ENCODE measurements around the gene ENOPH1.
"Not testable (repeated sequence)": the region's sequence is repeated elsewhere in the genome, so short reads cannot be mapped to it uniquely, and the experiment has no call there.

Gene ENOPH1

GRCh38 chr4:82473621-82474164 lies 43.3 kb downstream of the ENOPH1 start:
- no peak for DNase-seq

DNA sequence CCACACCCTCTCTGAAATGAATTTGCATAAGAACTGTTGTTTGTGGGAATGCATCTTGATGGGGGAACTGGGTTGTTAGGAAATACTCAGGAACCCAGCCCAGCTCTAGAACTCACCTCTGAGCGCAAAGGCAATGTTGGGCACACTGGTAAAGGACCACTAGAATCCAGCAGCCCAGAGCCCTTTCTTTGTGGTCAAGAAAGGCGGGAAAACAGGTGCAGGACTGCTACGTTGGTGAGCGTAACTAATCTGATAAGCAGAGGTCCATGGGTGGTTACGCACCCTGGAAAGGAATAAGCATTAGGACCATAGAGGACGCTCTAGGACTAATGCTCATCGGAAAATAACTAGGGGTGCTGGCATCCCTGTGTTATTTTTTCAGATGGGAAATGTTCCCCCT lies 45.5 kb downstream of the ENOPH1 start:
- not testable (repeated sequence) for DNase-seq

DNA sequence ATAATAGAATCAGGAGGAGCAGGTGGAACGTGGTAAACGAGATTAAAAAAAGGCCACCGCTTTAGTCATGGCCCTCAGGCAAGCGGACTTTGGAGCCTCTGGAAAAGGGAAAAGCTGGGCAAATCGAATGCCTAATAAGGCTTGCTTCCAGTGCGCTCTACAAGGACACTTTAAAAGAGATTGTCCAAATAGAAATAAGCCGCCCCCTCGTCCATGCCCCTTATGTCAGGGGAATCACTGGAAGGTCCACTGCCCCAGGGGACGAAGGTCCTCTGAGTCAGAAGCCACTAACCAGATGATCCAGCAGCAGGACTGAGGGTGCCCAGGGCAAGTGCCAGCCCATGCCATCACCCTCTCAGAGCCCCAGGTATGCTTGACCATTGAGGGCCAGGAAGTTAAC lies 47.1 kb downstream of the ENOPH1 start:
- not testable (repeated sequence) for DNase-seq

- no peak for DNase-seq
These were observed 49.2 kb downstream of the ENOPH1 start for GRCh38 chr4:82479562-82479961.

DNA sequence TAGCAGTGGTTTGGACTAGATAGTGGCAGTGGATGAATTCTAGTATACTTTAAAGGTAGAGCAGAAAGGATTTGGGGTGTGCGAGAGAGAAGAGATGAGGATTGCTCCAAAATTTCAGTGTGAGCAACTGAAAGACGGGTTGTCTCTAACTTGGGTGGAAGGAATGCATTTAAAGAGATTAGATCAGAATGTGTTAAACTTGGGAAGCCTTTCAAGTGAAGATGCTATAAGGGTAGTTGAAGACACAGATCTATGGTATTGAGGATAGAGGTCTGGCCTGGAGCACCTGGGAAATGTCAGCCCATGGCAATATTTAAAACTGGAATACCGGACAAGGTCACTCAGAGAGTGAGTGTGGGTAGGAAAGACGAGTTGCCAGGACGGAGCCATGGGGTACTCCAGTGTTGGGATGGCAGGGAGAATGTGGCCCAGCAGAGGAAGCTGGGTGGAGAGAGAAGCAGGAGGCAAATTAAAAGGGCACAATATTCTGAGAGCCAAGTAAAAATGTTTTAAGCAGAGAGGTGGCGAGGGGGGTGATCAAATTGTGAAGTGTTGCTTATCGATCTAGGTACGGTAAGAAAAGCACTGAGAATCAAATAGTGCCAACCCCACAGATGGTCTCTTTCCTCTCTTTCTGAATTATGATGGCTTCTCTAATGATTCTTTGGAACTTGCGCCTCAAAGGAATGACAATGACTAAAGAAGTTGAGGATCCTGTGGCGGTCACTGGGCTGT lies 50.5 kb downstream of the ENOPH1 start:
- DNase-seq, result no peak

GRCh38 chr4:82481506-82481840 lies 51.1 kb downstream of the ENOPH1 start:
- DNase-seq, result no peak

DNA sequence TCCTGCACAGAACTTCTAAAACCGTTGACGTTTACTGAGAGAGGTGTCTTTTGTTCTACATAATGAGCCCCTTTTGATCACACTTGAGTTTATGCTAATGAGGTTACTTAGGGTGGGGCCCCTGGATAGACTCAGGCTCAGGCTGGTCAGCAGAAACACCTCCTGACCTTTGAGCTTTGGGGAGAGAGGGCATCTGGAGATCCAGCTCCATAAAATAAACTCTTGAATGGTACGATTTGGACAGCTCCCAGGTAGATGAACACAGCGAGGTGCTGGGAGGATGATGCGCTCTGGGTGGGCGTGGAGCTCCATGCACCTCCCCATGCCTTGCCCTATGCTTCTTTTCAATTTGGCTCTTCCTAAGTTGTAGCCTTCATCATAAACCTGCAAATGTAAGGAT lies 52.0 kb downstream of the ENOPH1 start:
- no peak for DNase-seq

DNA sequence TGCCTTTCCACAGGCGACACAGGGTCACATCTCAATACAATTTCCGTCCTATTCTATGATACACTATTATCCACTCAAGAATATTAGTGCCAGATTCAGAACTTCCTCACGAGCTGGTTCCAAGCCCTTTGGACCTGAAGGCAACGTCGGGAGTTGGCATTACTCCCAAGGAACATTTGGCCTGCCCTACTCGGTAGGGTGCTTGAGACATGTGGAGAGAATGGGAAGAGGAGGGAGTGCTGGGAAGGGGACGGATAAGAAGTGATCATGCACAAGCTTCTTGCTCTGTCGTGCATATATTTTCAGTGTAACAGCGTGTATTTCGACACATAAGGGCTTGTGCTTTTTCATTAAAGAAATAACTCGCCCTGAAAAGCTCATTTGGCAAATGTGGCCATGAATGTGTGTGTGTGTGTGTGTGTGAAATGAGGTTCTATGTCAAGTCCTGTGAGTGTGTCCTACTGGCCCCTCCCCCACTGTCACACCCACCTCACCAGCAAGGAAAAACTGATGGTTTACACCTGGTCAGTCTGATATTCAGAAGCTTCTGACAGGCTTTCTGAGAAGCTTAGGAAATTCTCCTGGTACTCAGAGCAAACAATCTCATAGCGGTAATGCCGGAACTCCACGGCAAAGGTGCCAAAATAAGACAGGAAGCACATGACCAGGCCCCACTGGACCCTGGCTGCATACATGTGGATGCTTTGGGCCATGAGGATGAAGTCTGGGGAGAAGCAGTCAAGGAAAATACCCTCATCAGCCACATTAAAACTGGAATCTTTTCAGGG lies 54.8 kb downstream of the ENOPH1 start:
- DNase-seq, result no peak

GRCh38 chr4:82489076-82489475 lies 58.7 kb downstream of the ENOPH1 start:
- DNase-seq, result no peak

DNA sequence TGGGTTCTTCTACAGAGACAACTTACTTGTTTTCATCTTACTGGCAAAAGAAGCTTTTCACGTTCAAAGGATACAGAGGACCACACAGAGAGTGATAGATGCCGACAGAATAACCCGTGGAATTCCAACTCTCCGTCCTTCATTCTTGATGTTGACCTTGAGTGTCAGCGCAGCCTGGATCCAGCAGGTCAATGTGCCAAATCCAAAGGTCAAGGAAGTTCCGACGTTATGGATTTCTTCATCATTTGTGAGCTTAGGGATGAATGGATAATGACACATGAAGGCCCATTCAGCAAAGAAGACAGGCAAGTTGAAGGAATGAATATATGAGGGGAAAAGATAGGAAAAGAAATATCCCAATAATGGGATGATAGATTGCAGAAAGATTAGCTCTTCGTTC lies 59.6 kb downstream of the ENOPH1 start:
- DNase-seq, result no peak

- DNase-seq, result peak; percentile 90
These were observed 61.0 kb downstream of the ENOPH1 start for GRCh38 chr4:82491251-82491960.

DNA sequence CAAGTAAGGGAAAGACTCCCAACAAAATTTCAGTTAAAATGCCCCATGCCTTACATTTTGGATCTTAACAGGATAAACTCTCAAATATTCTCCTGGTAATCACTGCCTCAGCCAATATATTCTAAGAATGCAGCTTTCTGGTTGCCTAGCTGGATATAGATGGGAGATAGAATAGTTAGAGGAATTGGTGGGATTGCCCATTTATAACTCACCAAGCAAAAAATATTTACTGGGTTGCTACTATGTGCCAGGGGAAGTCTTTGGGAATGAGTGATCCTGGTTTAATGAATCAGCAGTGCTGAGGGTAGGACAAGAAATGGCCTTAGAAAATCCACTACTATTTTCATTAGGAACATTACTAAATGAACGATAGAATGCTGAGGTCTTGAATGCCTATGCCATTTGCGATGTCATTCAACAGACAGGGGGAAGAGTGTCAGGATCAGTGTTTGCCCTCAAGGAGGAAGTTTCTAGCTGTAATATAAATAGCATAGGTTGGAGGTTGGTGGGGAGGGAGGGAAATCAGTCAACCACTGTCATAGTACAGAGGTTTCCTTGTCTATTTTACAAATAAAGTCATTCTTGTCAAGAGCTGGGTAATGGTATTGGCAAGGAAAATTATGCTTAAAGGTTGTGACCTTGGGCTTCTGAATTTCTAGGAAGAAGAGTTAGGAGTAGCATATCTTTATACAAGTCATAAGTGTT lies 63.5 kb downstream of the ENOPH1 start:
- no peak for DNase-seq

DNA sequence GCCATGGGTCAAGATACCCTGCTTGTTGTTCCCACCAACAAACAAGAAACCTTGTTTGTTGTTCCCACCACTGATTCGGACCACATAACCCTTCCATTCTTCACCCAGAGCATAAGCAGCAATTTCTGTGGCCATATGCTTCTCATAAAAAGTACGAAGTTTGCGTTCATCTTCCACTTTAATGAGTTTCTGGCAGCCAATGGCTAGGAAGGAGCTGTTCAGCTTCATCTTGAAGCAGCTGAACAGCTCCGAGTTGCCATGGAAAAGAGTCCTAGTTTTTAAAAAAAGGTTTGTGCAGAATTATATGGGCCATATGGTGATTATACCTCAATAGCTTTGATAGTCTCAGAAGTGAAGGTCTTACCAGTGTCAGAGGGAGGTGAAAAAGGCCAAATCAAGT lies 65.3 kb downstream of the ENOPH1 start:
- no peak for DNase-seq

GRCh38 chr4:82496349-82496748 lies 66.0 kb downstream of the ENOPH1 start:
- DNase-seq, result no peak

- DNase-seq, result peak; percentile 88
These were observed 69.5 kb downstream of the ENOPH1 start for GRCh38 chr4:82499738-82500434.

- DNase-seq, result peak; percentile 98
These were observed 70.2 kb downstream of the ENOPH1 start for GRCh38 chr4:82500435-82501153.

GRCh38 chr4:82501154-82501442 lies 70.7 kb downstream of the ENOPH1 start:
- no peak for DNase-seq

DNA sequence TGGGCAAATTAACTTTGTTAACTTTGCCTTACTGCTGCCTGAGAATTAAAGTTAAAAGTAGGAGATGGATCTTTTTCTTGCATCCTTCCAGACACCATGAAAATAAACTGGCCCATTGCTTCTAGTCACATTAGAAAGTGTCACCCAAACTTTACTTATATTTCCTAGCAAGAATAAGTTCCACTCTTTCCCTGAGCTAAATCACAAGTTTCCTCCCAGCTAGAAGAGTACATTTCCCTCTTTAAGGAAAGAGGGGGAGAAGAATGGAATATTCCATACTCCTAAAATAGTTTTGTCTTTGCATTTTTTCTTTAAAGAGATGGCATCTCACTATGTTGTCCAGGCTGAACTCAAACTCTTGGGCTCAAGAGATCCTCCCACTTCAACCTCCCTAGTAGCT lies 77.6 kb downstream of the ENOPH1 start:
- no peak for DNase-seq

DNA sequence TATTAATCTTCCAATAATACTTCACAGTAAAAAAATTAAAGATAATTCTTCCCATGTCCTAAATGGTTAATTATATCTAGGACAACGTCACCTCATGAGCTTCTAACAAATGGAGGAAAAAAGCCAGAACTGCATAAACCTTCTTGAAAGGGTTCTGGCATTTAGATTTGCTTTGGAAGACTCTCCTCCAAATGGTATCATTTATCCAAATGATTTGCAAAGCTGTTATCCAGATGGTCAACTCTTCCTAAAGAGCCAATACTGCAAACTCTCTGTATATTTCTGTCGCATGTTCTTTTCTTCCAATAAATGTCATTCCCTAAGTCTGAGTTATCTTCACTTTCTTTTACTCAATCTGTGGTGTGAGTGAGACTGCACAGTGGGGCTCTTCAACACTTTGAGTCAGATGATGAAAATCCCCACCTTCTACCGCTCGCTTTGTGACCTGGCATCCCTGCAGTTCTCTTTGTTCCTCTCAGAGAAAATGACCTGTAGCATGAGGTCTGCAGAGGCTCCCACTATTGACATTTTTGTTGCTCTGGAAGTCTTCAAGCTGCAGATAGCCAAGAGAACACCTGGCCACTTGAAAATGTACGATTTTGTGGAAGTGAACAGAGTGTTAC lies 78.5 kb downstream of the ENOPH1 start:
- no peak for DNase-seq

GRCh38 chr4:82510216-82510615 lies 79.8 kb downstream of the ENOPH1 start:
- DNase-seq, result no peak

All from NCI-H2029 treated with DMSO at 0.1 percent for 48 hours (cell line).